Dermis blood vessel endothelial cell (primary cell): ENCODE measurements around the gene PRR29. TPM values are rescaled to one million over a fixed set of nuclear protein-coding genes. Genes with fewer than 3 reads are reported as not detected.
"Not testable (repeated sequence)": the region's sequence is repeated elsewhere in the genome, so short reads cannot be mapped to it uniquely, and the experiment has no call there.

Source experiments
- DNase-seq: peaks from one replicate; pipeline ENCODE4 v3.0.0; 2010
- total RNA-seq: library from RNA; depleted of rRNA; stranded (reverse); fragments of >200 nt; gene quantifications from 2 replicates; pipeline ENCODE4 v1.2.3, GENCODE V29; 2014

Gene PRR29
- total RNA-seq, 1 donor from 2014 or later, result 0.85 TPM

DNA sequence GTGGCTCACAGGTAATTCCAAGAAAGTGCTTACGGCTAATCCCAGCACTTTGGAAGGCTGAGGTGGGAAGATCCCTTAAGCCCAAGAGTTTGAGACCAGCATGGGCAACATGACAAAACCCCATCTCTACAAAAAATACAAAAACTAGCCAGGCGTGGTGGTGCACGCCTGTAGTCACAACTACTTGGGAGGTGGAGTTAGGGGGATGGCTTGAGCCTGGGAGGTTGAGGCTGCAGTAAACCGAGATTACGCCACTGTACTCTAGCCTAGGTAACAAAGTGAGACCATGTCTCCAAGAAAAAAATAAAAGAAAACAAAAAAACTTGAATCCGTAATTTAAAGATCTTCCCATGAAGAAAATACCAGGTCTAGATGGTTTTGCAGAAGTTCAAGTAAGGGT, 17.3 kb downstream of the PRR29 start:
- no peak for DNase-seq

DNA sequence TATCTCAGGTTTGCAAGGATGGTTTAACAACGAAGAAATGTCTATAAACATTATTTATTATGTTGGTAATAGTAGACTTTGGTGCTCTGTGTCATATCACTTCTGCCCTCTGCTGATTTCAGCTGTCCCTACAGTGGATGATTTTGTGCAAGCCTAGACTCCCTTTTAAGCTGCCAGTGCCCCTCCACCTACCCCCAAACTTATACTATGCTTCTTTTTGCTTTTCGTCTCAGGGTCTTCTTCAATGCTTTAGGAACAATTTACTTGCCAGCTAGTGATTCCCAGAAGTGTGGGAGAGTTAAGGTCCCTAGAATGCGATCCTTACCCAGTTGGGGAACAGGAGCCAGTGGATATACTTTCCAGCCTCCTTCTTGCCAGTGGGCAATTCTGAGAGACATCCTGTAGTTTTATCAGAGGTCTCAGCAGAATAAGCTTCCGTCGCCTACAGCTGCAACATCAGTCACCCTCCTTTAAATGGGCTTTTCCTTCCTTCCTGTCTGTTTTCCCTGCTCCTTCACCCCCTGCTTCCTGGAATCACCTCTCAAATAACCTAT, 18.2 kb downstream of the PRR29 start:
- peak; percentile 67 for DNase-seq

DNA sequence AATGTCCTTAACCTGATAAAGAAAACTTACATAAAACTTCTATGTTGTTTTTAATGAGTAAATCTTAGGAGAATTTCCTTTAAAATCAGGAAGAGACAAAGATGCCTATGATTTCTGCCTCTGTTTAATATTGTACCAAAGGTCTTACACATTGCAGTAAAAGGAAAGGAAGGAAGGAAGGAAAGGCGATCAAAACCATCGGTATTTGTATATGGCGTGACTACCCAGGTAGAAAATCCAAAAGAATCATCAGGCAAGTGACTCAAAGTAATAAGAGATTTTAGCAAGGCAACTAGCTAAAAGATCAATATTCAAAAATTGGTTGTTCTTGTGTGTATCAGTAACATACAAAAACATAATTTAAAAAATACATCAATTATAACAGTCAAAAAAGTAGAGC, 18.8 kb downstream of the PRR29 start:
- peak; percentile 69 for DNase-seq

GRCh38 chr17:64017381-64017980, 19.3 kb downstream of the PRR29 start:
- peak; percentile 47 for DNase-seq

DNA sequence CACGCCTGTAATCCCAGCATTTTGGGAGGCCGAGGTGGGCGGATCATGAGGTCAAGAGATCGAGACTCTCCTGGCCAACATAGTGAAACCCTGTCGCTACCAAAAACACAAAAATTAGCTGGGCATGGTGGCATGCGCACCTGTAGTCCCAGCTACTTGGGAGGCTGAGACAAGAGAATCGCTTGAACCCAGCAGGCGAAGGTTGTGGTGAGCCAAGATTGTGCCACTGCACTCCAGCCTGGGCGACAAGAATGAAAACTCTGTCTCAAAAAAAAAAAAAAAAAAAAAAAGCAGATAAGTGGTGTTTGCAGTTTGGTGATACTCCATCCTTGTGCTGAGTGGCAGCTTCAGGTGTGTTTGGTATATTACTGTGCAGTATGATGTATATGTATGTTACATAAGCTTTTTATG, 21.4 kb downstream of the PRR29 start:
- not testable (repeated sequence) for DNase-seq

DNA sequence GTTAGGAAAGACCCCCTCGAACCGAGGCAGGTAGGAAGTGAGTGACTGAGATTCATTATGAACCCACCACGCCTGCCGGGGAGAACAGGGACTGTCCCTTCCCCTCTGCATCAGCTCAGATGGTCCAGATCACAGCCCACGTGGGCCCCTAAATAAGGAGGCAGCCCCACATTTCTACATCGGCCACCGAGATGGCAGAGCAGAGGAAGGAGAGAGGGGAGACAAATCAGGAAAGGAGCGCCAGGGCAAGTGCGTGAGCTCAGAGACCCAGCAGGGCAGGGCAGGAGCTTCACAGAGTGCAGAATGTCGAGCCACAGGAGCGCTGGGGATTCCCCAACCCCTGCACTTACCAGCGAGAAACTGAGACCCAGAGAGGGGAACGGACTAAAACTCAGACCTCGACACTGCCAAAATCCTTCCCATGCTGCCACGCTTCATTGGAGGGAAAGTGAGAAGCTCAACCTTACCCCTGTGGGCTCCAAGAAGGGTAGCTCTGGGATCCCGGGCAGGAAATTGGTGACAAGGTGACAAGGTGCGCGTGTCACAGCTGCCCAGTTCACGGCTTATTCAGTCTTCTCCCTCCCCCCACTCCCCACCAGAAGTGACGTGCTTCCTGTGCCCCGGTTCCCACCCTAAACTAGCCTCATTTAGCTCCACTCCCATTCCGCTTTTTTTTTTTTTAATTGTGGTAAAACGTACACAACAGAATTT, 22.1 kb downstream of the PRR29 start, which contains the start of gene ICAM2:
ICAM2 (minus strand) TSS at position 578 of the 711 bp plus-strand sequence. CDS start 13,942 bp downstream, outside the sequence.
- DNase-seq, result peak; percentile 84

DNA sequence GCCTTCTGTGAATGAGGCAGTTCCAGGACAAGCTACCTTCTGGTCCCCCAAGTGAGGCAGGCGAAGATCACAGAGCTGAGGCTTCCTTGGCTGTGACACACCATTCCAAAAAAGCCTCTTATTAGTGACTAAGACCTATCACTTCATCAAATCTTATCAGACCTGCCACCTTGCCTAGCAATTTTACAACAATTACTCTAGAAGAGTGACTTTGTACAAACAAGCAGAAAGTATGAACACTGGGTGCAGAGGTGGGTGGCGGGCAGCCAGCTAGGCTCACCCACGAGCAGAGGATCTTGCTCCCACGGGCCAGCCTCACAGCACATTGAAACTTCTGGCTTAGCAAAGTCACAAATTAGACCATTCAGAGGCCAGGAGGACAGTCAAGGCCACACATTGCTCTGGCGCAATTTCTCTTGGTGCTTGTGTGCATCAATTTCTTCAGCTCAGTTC, 24.5 kb downstream of the PRR29 start:
- DNase-seq, result no peak

DNA sequence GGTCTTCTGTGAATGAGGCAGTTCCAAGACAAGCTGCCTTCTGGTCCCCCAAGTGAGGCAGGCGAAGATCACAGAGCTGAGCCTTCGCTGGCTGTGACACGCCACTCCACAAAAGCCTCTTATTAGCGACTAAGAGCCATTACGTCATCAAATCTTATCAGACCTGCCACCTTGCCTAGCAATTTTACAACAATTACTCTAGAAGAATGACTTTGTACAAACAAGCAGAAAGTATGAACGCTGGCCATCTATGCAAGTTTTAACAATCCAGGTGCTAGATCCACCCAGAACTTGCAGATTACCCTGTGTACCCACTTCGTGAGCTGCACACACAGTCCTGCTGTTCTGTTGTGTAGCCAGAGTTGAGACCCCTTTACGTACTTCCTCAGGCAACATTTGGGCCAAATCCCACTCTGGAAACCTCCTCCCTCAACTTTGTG, 26.1 kb downstream of the PRR29 start:
- DNase-seq, result peak; percentile 62

GRCh38 chr17:64024781-64025731, 26.9 kb downstream of the PRR29 start:
- peak; percentile 45 for DNase-seq

- peak; percentile 92 for DNase-seq
Observed at GRCh38 chr17:64025732-64026294, 27.7 kb downstream of the PRR29 start.

- peak; percentile 86 for DNase-seq
Observed at GRCh38 chr17:64028874-64029464, 30.8 kb downstream of the PRR29 start.

GRCh38 chr17:64032081-64032480, 33.9 kb downstream of the PRR29 start:
- DNase-seq, result no peak

GRCh38 chr17:64036198-64036922, 38.2 kb downstream of the PRR29 start:
- DNase-seq, result peak; percentile 10

GRCh38 chr17:64037180-64037579, 39.0 kb downstream of the PRR29 start:
- no peak for DNase-seq

- no peak for DNase-seq
Observed at GRCh38 chr17:64037802-64038201, 39.7 kb downstream of the PRR29 start.

GRCh38 chr17:64038331-64039105, 40.4 kb downstream of the PRR29 start:
- no peak for DNase-seq

DNA sequence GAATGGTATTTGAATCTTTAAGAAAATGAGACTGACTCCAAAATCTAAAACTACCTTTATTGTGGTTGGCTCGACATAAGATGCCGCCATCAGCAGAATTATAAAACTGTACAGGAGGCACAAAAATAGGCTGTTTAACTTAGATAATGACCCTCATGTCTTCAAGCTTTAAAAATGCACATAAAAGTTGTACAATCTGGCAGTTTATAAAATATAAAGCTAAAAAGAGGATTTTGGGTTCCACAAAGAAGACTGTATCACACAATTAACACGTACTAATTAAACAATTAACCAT, 40.9 kb downstream of the PRR29 start:
- no peak for DNase-seq

- no peak for DNase-seq
Observed at GRCh38 chr17:64040206-64040605, 42.1 kb downstream of the PRR29 start.

DNA sequence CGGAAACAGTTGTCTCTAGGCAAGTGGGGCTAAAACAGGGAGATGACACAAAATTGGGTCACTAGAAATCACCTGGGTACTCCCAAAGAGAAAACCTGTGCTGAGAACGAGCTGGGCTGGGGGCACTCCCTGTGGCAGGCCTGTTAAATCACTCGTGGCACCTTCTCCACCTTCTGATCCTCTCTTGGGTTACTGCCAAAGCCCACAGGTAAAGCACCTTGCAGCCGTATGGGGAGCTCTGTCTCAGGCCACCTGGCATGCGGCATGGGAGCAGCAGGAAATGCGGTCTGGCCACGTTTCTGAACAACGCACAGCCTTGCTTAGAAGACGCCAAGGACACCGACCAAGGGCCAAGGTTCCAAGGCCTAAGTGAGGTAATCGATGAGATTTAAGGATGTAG, 43.8 kb downstream of the PRR29 start:
- DNase-seq, result no peak

DNA sequence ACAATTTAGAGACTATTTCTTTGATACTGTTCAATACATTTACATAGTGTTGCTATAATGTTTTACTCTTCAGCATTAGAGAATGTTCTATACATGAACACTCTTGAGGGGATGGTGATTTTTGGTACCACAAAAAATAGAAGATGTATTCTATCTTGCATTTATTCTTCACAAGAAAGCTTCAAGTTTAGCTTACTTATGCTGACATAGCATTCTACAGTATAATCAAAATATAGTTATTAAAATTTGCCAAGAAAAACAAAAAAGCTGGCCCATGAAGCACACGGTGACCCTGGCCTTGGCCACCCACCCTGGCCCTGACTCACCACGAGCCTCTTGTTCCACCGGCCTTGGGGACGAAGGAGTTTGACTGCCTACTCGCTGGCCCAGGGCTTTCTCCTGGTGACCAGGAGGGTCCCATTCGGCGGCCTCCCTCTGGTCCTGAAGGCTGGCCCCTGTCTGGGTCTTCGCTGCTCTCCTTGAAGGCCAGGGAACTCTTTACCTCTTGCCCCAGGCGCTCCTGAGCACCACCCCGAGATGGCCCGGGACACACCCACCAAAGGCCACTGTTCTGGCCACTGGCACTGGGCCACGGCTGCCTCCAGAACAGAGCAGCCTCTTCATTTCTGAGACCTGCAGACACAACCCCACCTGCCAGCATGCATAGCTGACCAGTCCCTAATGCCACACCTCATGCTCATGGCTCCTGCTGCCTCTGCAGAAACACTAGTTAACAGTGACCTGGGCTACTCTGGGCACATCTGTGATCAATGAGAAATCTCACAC, 44.7 kb downstream of the PRR29 start:
- no peak for DNase-seq
